AG10803 (cell line): ENCODE results near the gene NMT2.

Experiments used
- DNase-seq: peaks from one replicate; pipeline ENCODE4 v3.0.0; 2010; ENCODE audit warnings: low read depth
- H3K4me3 ChIP-seq: 2 replicates; pipeline ENCODE4 v1.5.1; 2011; ENCODE audit warnings: mild to moderate bottlenecking, low read length, control low read depth
- TF ChIP-seq, protein P1 (sequence below): conservative IDR thresholded peaks from 2 replicates; pipeline ENCODE4 v1.5.1; 2011; ENCODE audit warnings: mild to moderate bottlenecking, low read length, control low read depth, inconsistent platforms

Gene NMT2

GRCh38 chr10:15116225-15116624 is 52.3 kb downstream of the NMT2 start:
- DNase-seq: no peak
- TF ChIP-seq, protein P1, sequence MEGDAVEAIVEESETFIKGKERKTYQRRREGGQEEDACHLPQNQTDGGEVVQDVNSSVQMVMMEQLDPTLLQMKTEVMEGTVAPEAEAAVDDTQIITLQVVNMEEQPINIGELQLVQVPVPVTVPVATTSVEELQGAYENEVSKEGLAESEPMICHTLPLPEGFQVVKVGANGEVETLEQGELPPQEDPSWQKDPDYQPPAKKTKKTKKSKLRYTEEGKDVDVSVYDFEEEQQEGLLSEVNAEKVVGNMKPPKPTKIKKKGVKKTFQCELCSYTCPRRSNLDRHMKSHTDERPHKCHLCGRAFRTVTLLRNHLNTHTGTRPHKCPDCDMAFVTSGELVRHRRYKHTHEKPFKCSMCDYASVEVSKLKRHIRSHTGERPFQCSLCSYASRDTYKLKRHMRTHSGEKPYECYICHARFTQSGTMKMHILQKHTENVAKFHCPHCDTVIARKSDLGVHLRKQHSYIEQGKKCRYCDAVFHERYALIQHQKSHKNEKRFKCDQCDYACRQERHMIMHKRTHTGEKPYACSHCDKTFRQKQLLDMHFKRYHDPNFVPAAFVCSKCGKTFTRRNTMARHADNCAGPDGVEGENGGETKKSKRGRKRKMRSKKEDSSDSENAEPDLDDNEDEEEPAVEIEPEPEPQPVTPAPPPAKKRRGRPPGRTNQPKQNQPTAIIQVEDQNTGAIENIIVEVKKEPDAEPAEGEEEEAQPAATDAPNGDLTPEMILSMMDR: no peak
- H3K4me3 ChIP-seq: no peak overlapping the region

- TF ChIP-seq, protein P1: no peak
- H3K4me3 ChIP-seq: no peak overlapping the region
- no peak for DNase-seq
Observed at GRCh38 chr10:15113766-15114165, 54.7 kb downstream of the NMT2 start.

- no peak overlapping the region for H3K4me3 ChIP-seq
- TF ChIP-seq, protein P1: no peak
- DNase-seq: no peak
Observed at GRCh38 chr10:15112657-15113056, 55.8 kb downstream of the NMT2 start.

- peak; percentile 66 for DNase-seq
- TF ChIP-seq, protein P1: peak; percentile 96
- no peak overlapping the region for H3K4me3 ChIP-seq
Observed at GRCh38 chr10:15106352-15107013, 62.0 kb downstream of the NMT2 start.

- TF ChIP-seq, protein P1: no peak
- no peak for DNase-seq
Observed at GRCh38 chr10:15103513-15103912, 65.0 kb downstream of the NMT2 start.

GRCh38 chr10:15099886-15100285 is 68.6 kb downstream of the NMT2 start:
- no peak for DNase-seq
- TF ChIP-seq, protein P1: no peak
- no peak overlapping the region for H3K4me3 ChIP-seq

More at GRCh38 chr10:15103513-15103912, 65.0 kb downstream of the NMT2 start:
- H3K4me3 ChIP-seq: no peak overlapping the region

DNA sequence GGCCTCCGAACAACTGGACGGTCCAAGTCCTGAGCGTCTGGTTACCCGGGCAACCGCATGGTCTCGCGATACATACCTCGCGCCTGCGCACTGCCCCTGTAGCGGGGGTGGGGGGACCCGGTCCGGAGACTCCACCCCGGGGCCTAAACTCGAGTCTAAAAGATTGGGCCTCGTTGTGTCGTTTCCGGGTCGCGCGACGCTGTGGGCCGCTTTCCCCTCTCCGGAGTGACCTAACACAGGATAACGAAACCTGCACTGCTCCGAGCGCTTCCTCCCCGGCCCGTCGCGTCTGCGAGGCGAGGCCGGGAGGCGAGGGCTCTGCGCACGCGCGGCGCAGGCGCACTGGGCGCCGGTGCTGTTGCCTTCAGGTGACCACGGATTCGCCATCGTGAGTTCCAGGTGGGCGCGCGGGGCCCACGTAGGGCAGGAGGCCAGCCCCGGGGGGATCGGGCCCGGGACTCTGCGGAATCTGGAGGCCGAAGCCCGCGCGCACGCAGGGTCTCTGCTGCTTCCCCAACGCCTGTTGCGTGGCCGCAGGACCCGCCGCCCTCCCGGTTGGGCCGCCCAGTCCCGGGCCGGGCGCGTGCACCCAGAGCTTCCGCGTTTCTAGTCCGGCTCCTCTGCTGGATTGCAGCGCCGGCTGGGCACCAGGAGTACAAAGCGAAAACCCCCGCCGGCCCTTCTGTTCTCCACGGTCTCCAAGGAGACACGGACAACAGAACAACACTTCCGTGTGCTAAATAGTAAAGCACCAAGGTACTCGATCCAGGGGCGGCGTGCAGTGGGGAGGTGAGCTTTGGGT is 71.3 kb downstream of the NMT2 start, which contains the start of gene RPP38:
Gene RPP38 (plus strand): TSS at position 345 of the 802 bp plus-strand sequence. CDS start 5,960 bp downstream, outside the sequence.
- peak; percentile 92 for DNase-seq
- peak within 1 kb of the TSS; percentile 88 for H3K4me3 ChIP-seq
- TF ChIP-seq, protein P1: no peak
